Panc1 (cell line): ENCODE measurements around the gene POU4F1. TPM values are rescaled to one million over a fixed set of nuclear protein-coding genes. Genes with fewer than 3 reads are reported as not detected.

Experiments used
- ATAC-seq: fragments of 200-7000 bp; cut with Tn5 transposase; 2 replicates; pipeline ENCODE4 v1.9.1; 2020; ENCODE audit warnings: mild to moderate bottlenecking, moderate library complexity
- BruUV-seq: library from RNA; stranded (reverse); fragments of 400-500 nt; replicated peaks from 2 replicates; lab custom pipeline; 2021; lab: Mats Ljungman, UMichigan
- CTCF ChIA-PET: fragments of 300-600 bp; sonication (Branson Sonifier 250); formaldehyde crosslinking; loops from one replicate; lab custom pipeline; 2022; ENCODE audit warnings: antibody characterized with exemption; lab: Charles Lee
- POLR2A ChIA-PET: fragments of 300-600 bp; sonication (Branson Sonifier 250); formaldehyde crosslinking; loops from one replicate; lab custom pipeline; 2022; ENCODE audit warnings: antibody characterized with exemption; lab: Charles Lee
- DNase-seq: peaks from one replicate; pipeline ENCODE4 v3.0.0-alpha.2; 2010; ENCODE audit warnings: low read depth, low spot score
- H3K27ac ChIP-seq: 2 replicates; pipeline ENCODE4 v1.5.1; 2011; ENCODE audit warnings: mild to moderate bottlenecking, low read length, inconsistent platforms
- H3K27me3 ChIP-seq: fragments of 200-500 bp; sonication (Bioruptor generic); 2 replicates; pipeline ENCODE4 v1.6.0; 2014; ENCODE audit warnings: low read length, inconsistent platforms; ENCODE audit not compliant: control insufficient read depth, insufficient read depth
- H3K36me3 ChIP-seq: fragments of 200-500 bp; sonication (Bioruptor generic); 2 replicates; pipeline ENCODE4 v1.5.1; 2014; ENCODE audit warnings: inconsistent platforms, mild to moderate bottlenecking, low read length, moderate library complexity; ENCODE audit not compliant: control insufficient read depth, insufficient read depth
- H3K4me1 ChIP-seq: 2 replicates; pipeline ENCODE4 v1.5.1; 2011; ENCODE audit warnings: inconsistent platforms, mild to moderate bottlenecking, low read length, moderate library complexity; ENCODE audit not compliant: control insufficient read depth, insufficient read depth
- H3K4me3 ChIP-seq, 2 experiments: 2 replicates each; pipeline ENCODE4 v1.5.1; 2011 to 2012; ENCODE audit warnings: low read depth in 2 of 2, low read length in 2 of 2, mild to moderate bottlenecking in 2 of 2, inconsistent platforms in 1 of 2, moderate library complexity in 1 of 2
- H3K9me3 ChIP-seq: fragments of 200-500 bp; sonication (Bioruptor generic); 2 replicates; pipeline ENCODE4 v1.5.1; 2014; ENCODE audit warnings: low read depth, mild to moderate bottlenecking, inconsistent platforms, low read length, moderate library complexity; ENCODE audit not compliant: control insufficient read depth, insufficient read depth
- CTCF ChIP-seq: fragments of 450-650 bp; IDR thresholded peaks from 2 replicates; pipeline ENCODE4 v1.5.1; 2017; ENCODE audit warnings: mild to moderate bottlenecking
- POLR2AphosphoS5 ChIP-seq: IDR thresholded peaks from 2 replicates; pipeline ENCODE4 v1.6.1; 2012; ENCODE audit warnings: mild to moderate bottlenecking, low read depth, low read length, moderate library complexity
- REST ChIP-seq, 2 experiments: IDR thresholded peaks; 2 replicates each; pipeline ENCODE4 v1.6.1; 2011 to 2012; ENCODE audit warnings: low read depth in 2 of 2, control low read depth in 1 of 2, low read length in 1 of 2, mild to moderate bottlenecking in 1 of 2, moderate library complexity in 1 of 2; ENCODE audit not compliant: insufficient read depth in 1 of 2
- SIN3A ChIP-seq: IDR thresholded peaks from 2 replicates; pipeline ENCODE4 v1.6.1; 2012; ENCODE audit warnings: low read depth, mild to moderate bottlenecking, low read length, moderate library complexity, borderline replicate concordance; ENCODE audit not compliant: insufficient read depth
- TCF7L2 ChIP-seq: IDR thresholded peaks from 2 replicates; pipeline ENCODE4 v1.6.1; 2011; ENCODE audit warnings: mild to moderate bottlenecking, low read depth, low read length, inconsistent platforms
- in situ Hi-C: cut with HindIII; loops from 2 replicates; pipeline ENCODE4 v1.10.0; 2016; ENCODE audit warnings: low sequenced_read_pairs, low pct_unique_long_range_greater_than_20kb
- intact Hi-C: fragments of 100-400 bp; cut with micrococcal nuclease; formaldehyde crosslinking; loops from one replicate; pipeline ENCODE4 v1.10.0; 2022; ENCODE audit not compliant: unreplicated experiment
- total RNA-seq: library from RNA; stranded (reverse); gene quantifications from one replicate; pipeline ENCODE4 v1.2.1, GENCODE V29; 2021; ENCODE audit not compliant: unreplicated experiment

The POU4F1 gene
- total RNA-seq, 1 experiment from 2014 or later: not detected

- Histone ChIP-seq H3K9me3 (no peaks in the 10 kb centered on the region), H3K27me3 (no peaks in the 10 kb centered on the region; the same call in 1 of the 2 replicates), H3K4me1 (0 out of 2 replicates have a peak, but pooled peaks cover 3% of the 10 kb centered on the region), H3K27ac (no peak overlapping the region), H3K4me3 (peak overlapping the region; percentile 53 to 55; a peak in 3 of 4 replicates), H3K36me3 (no peaks in the 10 kb centered on the region)
- TF ChIP-seq SIN3A: no peak
- no peak for TF ChIP-seq REST (IDR thresholded peaks at IDR 0.05; ENCODE audit: insufficient read depth in 1 of 2, low read depth in 2 of 2, low read length in 1 of 2)
- no peak for TF ChIP-seq POLR2AphosphoS5
- TF ChIP-seq TCF7L2: no peak
- no peak for TF ChIP-seq CTCF
- intact Hi-C loops (no loop called here), in situ Hi-C loops (no loop called here)
- DNase-seq (no peak), ATAC-seq (no peak)
- ChIA-PET CTCF (no interaction called here), POLR2A (no interaction called here)
- no TSS peak for BruUV-seq
Measured at GRCh38 chr13:78608252-78608687, 4.9 kb upstream of the POU4F1 start.

- POLR2A ChIA-PET: no interaction called here
- Histone ChIP-seq H3K4me1 (0 out of 2 replicates have a peak, but pooled peaks cover 3% of the 10 kb centered on the region), H3K27ac (no peak overlapping the region), H3K9me3 (no peaks in the 10 kb centered on the region), H3K4me3 (no peak overlapping the region), H3K27me3 (no peaks in the 10 kb centered on the region; the same call in 1 of the 2 replicates), H3K36me3 (no peaks in the 10 kb centered on the region)
- DNase-seq (no peak), ATAC-seq (no peak)
- intact Hi-C loops: no loop called here
- TF ChIP-seq CTCF: no peak
- no peak for TF ChIP-seq SIN3A
- TF ChIP-seq POLR2AphosphoS5: no peak
- no peak for TF ChIP-seq TCF7L2
- no peak for TF ChIP-seq REST (IDR thresholded peaks at IDR 0.05; ENCODE audit: insufficient read depth in 1 of 2, low read depth in 2 of 2, low read length in 1 of 2)
- CTCF ChIA-PET: no interaction called here
- in situ Hi-C loops: no loop called here
- BruUV-seq: no TSS peak
Measured at GRCh38 chr13:78607409-78608251, 4.3 kb upstream of the POU4F1 start.
